Hepatocyte (in vitro differentiated cells): Measurements from ENCODE around the gene NINJ2.

Experiments used
- EZH2 ChIP-seq: fragments of 200-600 bp; sonication (generic); IDR thresholded peaks from 2 replicates; pipeline ENCODE4 v1.6.1; 2016; ENCODE audit warnings: antibody characterized with exemption, mild to moderate bottlenecking, borderline replicate concordance
- TF ChIP-seq, protein P1 (sequence below): fragments of 200-600 bp; sonication (generic); IDR thresholded peaks from 2 replicates; pipeline ENCODE4 v1.5.1; 2016; ENCODE audit warnings: antibody characterized with exemption, mild to moderate bottlenecking; ENCODE audit not compliant: poor library complexity

DNA sequence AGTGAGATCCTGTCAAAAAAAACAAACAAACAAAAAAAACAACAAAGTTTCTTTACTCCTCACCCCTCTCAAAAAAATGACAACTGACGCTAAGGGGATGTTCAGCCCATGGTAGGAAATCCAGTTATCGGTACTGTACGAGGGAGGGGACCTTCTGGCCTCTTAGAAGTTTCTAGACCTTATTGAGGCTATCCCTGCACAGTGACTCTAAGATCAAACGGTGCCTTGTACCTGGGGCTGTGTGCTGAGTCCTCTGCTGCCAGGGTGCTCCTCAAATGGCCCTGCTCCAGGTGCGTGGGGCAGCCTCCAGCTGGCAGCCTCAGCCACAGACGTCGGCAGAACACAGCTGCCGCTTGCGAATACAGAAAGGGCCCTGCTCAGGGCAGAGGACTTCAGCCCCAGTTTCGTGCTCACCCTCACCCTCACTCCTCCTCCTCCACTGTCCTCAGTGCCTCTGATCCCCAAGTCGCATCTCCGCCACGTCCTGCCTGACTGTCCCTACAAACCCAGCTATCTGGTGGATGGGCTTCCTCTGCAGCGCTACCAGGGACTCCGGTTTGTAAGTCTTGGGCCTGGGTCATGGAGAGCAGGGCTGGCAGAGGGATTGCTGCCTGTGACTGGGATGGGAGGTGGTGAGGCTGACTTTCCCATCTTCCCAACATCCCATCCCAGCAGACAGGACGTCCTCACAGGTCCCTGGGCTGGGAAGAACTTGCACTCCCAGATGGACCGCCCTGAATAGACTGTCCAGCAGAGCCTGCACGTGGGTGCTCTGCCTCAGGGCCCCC, 112.6 kb downstream of the NINJ2 start:
- TF ChIP-seq, protein P1, sequence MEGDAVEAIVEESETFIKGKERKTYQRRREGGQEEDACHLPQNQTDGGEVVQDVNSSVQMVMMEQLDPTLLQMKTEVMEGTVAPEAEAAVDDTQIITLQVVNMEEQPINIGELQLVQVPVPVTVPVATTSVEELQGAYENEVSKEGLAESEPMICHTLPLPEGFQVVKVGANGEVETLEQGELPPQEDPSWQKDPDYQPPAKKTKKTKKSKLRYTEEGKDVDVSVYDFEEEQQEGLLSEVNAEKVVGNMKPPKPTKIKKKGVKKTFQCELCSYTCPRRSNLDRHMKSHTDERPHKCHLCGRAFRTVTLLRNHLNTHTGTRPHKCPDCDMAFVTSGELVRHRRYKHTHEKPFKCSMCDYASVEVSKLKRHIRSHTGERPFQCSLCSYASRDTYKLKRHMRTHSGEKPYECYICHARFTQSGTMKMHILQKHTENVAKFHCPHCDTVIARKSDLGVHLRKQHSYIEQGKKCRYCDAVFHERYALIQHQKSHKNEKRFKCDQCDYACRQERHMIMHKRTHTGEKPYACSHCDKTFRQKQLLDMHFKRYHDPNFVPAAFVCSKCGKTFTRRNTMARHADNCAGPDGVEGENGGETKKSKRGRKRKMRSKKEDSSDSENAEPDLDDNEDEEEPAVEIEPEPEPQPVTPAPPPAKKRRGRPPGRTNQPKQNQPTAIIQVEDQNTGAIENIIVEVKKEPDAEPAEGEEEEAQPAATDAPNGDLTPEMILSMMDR: no peak
- TF ChIP-seq EZH2: no peak
